Gastrocnemius medialis (tissue), 4 donors: ENCODE data around the gene ARSG.

Experiments used
- CTCF ChIP-seq, 5 experiments: fragments of 450-650 bp in 3 of 5; fragments of 200-600 bp in 2 of 5; sonication (generic) in 2 of 5; IDR thresholded peaks in 4 of 5; conservative IDR thresholded peaks in 1 of 5; 1 replicate in 4 of 5; 2 replicates in 1 of 5; pipeline ENCODE4 v1.5.1; 2016 to 2019; ENCODE audit warnings: antibody characterized with exemption in 5 of 5, mild to moderate bottlenecking in 3 of 5, moderate library complexity in 3 of 5
- POLR2A ChIP-seq, 2 donors: fragments of 450-650 bp; IDR thresholded peaks; one replicate each; pipeline ENCODE4 v1.6.1; 2017; ENCODE audit warnings: antibody characterized with exemption in 2 of 2, mild to moderate bottlenecking in 2 of 2, moderate library complexity in 2 of 2

DNA sequence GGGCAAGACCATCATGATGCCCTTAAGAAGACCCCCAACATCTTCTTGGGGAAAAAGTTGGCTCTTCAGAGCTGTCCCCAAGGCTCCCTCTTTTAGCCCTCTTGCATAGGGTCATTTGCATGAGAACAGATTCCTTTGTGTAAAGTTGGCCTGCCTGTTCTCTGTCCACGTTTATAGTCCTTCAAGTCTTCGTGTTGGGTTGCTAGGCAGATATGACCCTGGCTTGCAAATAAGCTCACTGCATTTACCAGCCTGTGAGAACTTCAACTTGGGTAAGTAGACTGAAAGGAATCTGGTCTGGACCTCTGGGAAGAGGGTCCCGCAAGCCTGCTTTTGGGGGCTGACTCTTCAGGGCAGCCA is 2.9 kb downstream of the ARSG start:
- TF ChIP-seq CTCF (IDR thresholded peaks at IDR 0.05 in 4 of 5, conservative IDR thresholded peaks at IDR 0.05 in 1 of 5), result no peak
- TF ChIP-seq POLR2A (IDR thresholded peaks at IDR 0.05), result no peak
